HepG2 (cell line): Measurements from ENCODE around the gene MICAL1. TPM values are rescaled to one million over a fixed set of nuclear protein-coding genes. Genes with fewer than 3 reads are reported as not detected.

Experiments
- ATAC-seq: fragments of 200-7000 bp; cut with Tn5 transposase; 3 replicates; pipeline ENCODE4 v1.9.1; 2020; ENCODE audit warnings: mild to moderate bottlenecking, moderate library complexity
- BruUV-seq: library from RNA; stranded (reverse); fragments of 400-500 nt; replicated peaks from 2 replicates; lab custom pipeline; 2021; lab: Mats Ljungman, UMichigan
- CTCF ChIA-PET: fragments of 300-600 bp; formaldehyde crosslinking; extraction: SDS; loops from one replicate; lab custom pipeline; 2021; ENCODE audit warnings: low total read pairs, inconsistent platforms, low intra/inter-chr PET ratio; lab: Yijun Ruan, JAX
- POLR2A ChIA-PET: fragments of 350-600 bp; sonication (Branson Sonifier 250); formaldehyde crosslinking; loops from one replicate; lab custom pipeline; 2020; ENCODE audit warnings: antibody characterized with exemption, inconsistent platforms; lab: Yijun Ruan, JAX
- DNase-seq: peaks from one replicate; pipeline ENCODE4 v3.0.0-alpha.2; 2015; ENCODE audit warnings: low spot score
- FAIRE-seq: peaks from 3 replicates; lab custom pipeline; 2011; peaks lifted over from hg19 to GRCh38; lab: Jason Lieb, UNC
- H2AFZ ChIP-seq: one replicate; pipeline ENCODE4 v1.6.1; 2011; ENCODE audit warnings: low read length, inconsistent platforms
- H3K27ac ChIP-seq: fragments of 300-600 bp; 3 replicates; pipeline ENCODE4 v1.8.0; 2011; ENCODE audit warnings: mixed run types, mild to moderate bottlenecking, mixed read lengths, low read length, inconsistent platforms; ENCODE audit not compliant: insufficient read depth; ENCODE audit errors: extremely low read length
- H3K27me3 ChIP-seq, 2 experiments: fragments of 200-600 bp in 1 of 2; 2 replicates in 1 of 2; 3 replicates in 1 of 2; pipeline versions ENCODE4 v1.6.0 to v1.8.0; 2011; ENCODE audit warnings: low read length in 2 of 2, mild to moderate bottlenecking in 2 of 2, moderate library complexity in 2 of 2, inconsistent platforms in 1 of 2; ENCODE audit not compliant: insufficient read depth in 2 of 2, control insufficient read depth in 1 of 2
- H3K36me3 ChIP-seq, 2 experiments: fragments of 200-600 bp in 1 of 2; replicated peaks in 1 of 2; 2 replicates in 1 of 2; 3 replicates in 1 of 2; pipeline versions ENCODE4 v1.5.1 to v1.8.0; 2011; ENCODE audit warnings: low read length in 2 of 2, inconsistent platforms in 1 of 2; ENCODE audit not compliant: insufficient read depth in 2 of 2, control insufficient read depth in 1 of 2
- H3K4me1 ChIP-seq: 2 replicates; pipeline ENCODE4 v1.5.1; 2012; ENCODE audit warnings: low read length, inconsistent platforms; ENCODE audit not compliant: insufficient read depth
- H3K4me2 ChIP-seq: 2 replicates; pipeline ENCODE4 v1.6.0; 2011; ENCODE audit warnings: low read depth, low read length, inconsistent platforms
- H3K4me3 ChIP-seq, 3 experiments: fragments of 200-600 bp in 1 of 3; sonication (generic), shearing (Covaris generic) in 1 of 3; replicated peaks in 1 of 3; 2 replicates each; pipeline ENCODE4 v1.5.1; 2011 to 2016; ENCODE audit warnings: low read length in 3 of 3, inconsistent platforms in 2 of 3, low read depth in 2 of 3, mild to moderate bottlenecking in 2 of 3, control low read depth in 1 of 3, mixed read lengths in 1 of 3; ENCODE audit not compliant: insufficient read depth in 1 of 3
- H3K79me2 ChIP-seq: one replicate; pipeline ENCODE4 v1.6.1; 2011; ENCODE audit warnings: low read length, inconsistent platforms; ENCODE audit not compliant: insufficient read depth
- H3K9ac ChIP-seq: 2 replicates; pipeline ENCODE4 v1.6.0; 2011; ENCODE audit warnings: mild to moderate bottlenecking, low read depth, low read length, inconsistent platforms; ENCODE audit not compliant: insufficient read depth
- H3K9me3 ChIP-seq: 2 replicates; pipeline ENCODE4 v1.5.1; 2012; ENCODE audit warnings: mild to moderate bottlenecking, low read length
- H4K20me1 ChIP-seq: 2 replicates; pipeline ENCODE4 v1.6.0; 2011; ENCODE audit warnings: inconsistent platforms, mild to moderate bottlenecking, low read length, moderate library complexity; ENCODE audit not compliant: insufficient read depth
- BORCS8-MEF2B ChIP-seq: sonication (generic); formaldehyde crosslinking; IDR thresholded peaks from 2 replicates; pipeline ENCODE4 v1.8.0; 2022; ENCODE audit warnings: mild to moderate bottlenecking, missing genetic modification reagents
- CENPX ChIP-seq: sonication (generic); formaldehyde crosslinking; IDR thresholded peaks from 2 replicates; pipeline ENCODE4 v1.9.0; 2021; ENCODE audit warnings: mild to moderate bottlenecking, missing genetic modification reagents, moderate library complexity
- IKZF1 ChIP-seq: fragments of 450-650 bp; IDR thresholded peaks from 2 replicates; pipeline ENCODE4 v1.7.1; 2016
- MAFK ChIP-seq, 2 experiments: IDR thresholded peaks in 1 of 2; conservative IDR thresholded peaks in 1 of 2; 2 replicates each; pipeline ENCODE4 v1.6.1; 2011; ENCODE audit warnings: improper control_type of control experiment in 2 of 2, low read length in 2 of 2
- MYNN ChIP-seq: sonication (generic); formaldehyde crosslinking; IDR thresholded peaks from 2 replicates; pipeline ENCODE4 v1.4.0; 2020; ENCODE audit warnings: mild to moderate bottlenecking, low read depth, missing genetic modification reagents
- NR2F6 ChIP-seq, 2 experiments: IDR thresholded peaks; 2 replicates each; pipeline ENCODE4 v1.6.1; 2016; ENCODE audit warnings: antibody characterized with exemption in 1 of 2, mild to moderate bottlenecking in 1 of 2
- SETDB1 ChIP-seq: sonication (generic); formaldehyde crosslinking; IDR thresholded peaks from 2 replicates; pipeline ENCODE4 v1.5.1; 2020; ENCODE audit warnings: missing genetic modification reagents, mild to moderate bottlenecking, borderline replicate concordance
- ZNF367 ChIP-seq: sonication (generic); formaldehyde crosslinking; IDR thresholded peaks from 2 replicates; pipeline ENCODE4 v1.4.0; 2020; ENCODE audit warnings: missing genetic modification reagents, borderline replicate concordance
- WGBS: methylation state at CpG from one replicate; pipeline ENCODE4 v1.1.6; 2017; ENCODE audit warnings: low lambda C conversion rate; 5-methylcytosine and 5-hydroxymethylcytosine counted together
- in situ Hi-C: cut with HindIII; loops from 2 replicates; pipeline ENCODE4 v1.10.0; 2017; ENCODE audit warnings: low pct_unique_long_range_greater_than_20kb; ENCODE audit not compliant: extremely low pct_ligation_motif_present
- intact Hi-C: fragments of 100-400 bp; cut with micrococcal nuclease; formaldehyde crosslinking; loops from one replicate; pipeline ENCODE4 v1.10.0; 2022; ENCODE audit not compliant: unreplicated experiment
- polyA plus RNA-seq, 8 experiments: library from polyadenylated mRNA; depleted of rRNA in 3 of 8; stranded (reverse) in 7 of 8; unstranded in 1 of 8; fragments of >200 nt; fragmentation: Illumina TruSeq in 4 of 8; extraction: Trizol in 4 of 8; gene quantifications; 2 replicates each; pipeline versions ENCODE4 v1.2.1 to v1.2.3, GENCODE V29; 2011 to 2016; ENCODE audit warnings: low read depth in 4 of 8, missing spikeins in 1 of 8, mixed read lengths in 1 of 8; ENCODE audit not compliant: insufficient read depth in 1 of 8
- total RNA-seq, 5 experiments: library from RNA; depleted of rRNA; stranded (reverse); fragments of >200 nt; fragmentation: Illumina TruSeq; extraction: Trizol; gene quantifications; 2 replicates each; pipeline ENCODE4 v1.2.3, GENCODE V29; 2016; ENCODE audit warnings: low read depth in 1 of 5
- TF ChIP-seq, protein P1 (sequence below): sonication (generic); formaldehyde crosslinking; IDR thresholded peaks from 2 replicates; pipeline ENCODE4 v1.5.0; 2020; ENCODE audit warnings: mild to moderate bottlenecking, missing genetic modification reagents, borderline replicate concordance

Gene MICAL1
- total and polyA plus RNA-seq, 2 of the 13 experiments (the other 11 are each of a cell fraction or from before 2014, with no cell fraction given), result 6.9 to 39.0 TPM

DNA sequence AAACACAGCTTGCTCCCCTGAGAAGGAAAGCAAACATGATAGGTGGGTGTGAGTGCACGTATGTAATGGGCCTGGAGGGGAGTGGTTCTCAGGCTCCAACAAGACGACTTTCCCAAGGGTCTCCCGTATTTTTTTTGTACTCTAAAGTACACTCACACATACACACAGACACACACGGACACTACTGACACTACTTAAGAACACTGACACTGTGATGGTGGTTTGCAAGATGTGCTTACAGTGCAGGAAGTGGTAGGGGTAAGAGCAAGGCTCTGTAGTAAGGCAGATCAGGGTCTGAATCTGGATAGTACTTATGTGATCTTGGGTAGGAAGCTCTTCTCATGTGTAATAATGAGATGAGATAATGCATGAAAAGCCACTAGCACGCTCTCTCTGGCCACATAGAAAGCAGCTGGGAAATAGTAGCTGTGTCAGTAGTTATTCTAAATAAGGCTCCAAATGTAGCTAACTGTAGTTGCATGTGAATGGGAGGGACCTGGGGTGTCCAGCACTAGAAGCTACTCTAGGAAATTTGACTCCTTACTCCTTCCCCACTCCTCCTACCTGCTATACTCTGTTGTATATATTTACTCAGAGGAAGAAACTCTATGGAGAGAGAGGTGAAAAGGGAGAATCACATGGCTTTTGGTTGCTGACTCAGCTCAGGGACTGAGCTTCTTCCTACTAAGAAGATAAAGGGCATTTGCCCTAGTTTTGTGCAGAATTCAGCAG, 35.8 kb upstream of the MICAL1 start:
- ATAC-seq, result no peak

DNA sequence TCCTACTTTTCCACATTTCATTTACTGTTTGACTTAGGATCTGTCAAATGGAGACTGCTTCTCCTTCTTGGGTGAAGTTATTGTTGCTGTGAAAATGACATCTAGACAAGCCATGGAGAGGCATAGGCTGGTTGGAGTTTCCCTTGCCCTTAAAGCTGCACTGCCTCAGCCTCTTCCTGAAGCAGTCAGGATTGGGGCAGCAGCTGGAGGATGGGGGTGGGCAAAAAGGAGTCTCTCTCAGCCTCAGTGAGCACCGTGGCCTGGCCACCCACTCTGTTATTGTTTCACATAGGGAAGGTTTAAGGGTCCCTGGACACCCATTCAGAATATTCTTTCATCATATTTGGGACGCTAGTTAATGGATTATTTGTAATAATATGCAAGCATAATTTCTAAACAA, 35.1 kb upstream of the MICAL1 start:
- WGBS, result 20% methylated on average over 2 of the region's 2 CpGs
- Histone ChIP-seq H4K20me1 (no peaks in the 10 kb centered on the region), H3K79me2 (no peaks in the 10 kb centered on the region), H3K4me1 (no peaks in the 10 kb centered on the region), H3K9ac (no peak overlapping the region), H3K4me3 (no peak overlapping the region), H3K4me2 (no peak overlapping the region), H3K27ac (no peak overlapping the region), H2AFZ (no peak overlapping the region), H3K27me3 (no peaks in the 10 kb centered on the region; a peak in 2 of 5 replicates), H3K36me3 (no peaks in the 10 kb centered on the region), H3K9me3 (no peaks in the 10 kb centered on the region)
- BruUV-seq, result no TSS peak
- DNase-seq (no peak), FAIRE-seq (no peak), ATAC-seq (no peak)
- ChIA-PET POLR2A (interaction anchor here (0.7 kb wide), 1 partner anchor 106 kb away, joined by 4 read pairs; no protein-coding TSS in a partner anchor), CTCF (no interaction called here)
- intact Hi-C loops (no loop called here), in situ Hi-C loops (no loop called here)
- no peak for TF ChIP-seq SETDB1
- TF ChIP-seq ZNF367, result no peak
- TF ChIP-seq, protein P1, sequence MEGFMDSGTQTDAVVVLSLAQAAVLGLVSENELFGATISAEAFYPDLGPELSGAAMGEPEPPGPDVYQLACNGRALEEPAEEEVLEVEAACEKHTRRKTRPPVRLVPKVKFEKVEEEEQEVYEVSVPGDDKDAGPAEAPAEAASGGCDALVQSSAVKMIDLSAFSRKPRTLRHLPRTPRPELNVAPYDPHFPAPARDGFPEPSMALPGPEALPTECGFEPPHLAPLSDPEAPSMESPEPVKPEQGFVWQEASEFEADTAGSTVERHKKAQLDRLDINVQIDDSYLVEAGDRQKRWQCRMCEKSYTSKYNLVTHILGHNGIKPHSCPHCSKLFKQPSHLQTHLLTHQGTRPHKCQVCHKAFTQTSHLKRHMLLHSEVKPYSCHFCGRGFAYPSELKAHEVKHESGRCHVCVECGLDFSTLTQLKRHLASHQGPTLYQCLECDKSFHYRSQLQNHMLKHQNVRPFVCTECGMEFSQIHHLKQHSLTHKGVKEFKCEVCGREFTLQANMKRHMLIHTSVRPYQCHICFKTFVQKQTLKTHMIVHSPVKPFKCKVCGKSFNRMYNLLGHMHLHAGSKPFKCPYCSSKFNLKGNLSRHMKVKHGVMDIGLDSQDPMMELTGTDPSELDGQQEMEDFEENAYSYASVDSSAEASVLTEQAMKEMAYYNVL (CRISPR knock-in tag), result no peak
- TF ChIP-seq IKZF1, result no peak
- TF ChIP-seq NR2F6 (IDR thresholded peaks at IDR 0.05), result no peak
- TF ChIP-seq NR2F6 (CRISPR knock-in tag; IDR thresholded peaks at IDR 0.05), result no peak
- TF ChIP-seq MYNN (CRISPR knock-in tag), result no peak
- no peak for TF ChIP-seq BORCS8-MEF2B

More for the DNA sequence above, 35.8 kb upstream of the MICAL1 start:
- H3K4me2 ChIP-seq, result no peak overlapping the region
- FAIRE-seq (no peak), DNase-seq (no peak)
- CTCF ChIA-PET, result no interaction called here
- intact Hi-C loops, result no loop called here
- no peak overlapping the region for H3K9ac ChIP-seq
- no peaks in the 10 kb centered on the region for H3K36me3 ChIP-seq
- no peaks in the 10 kb centered on the region; a peak in 2 of 5 replicates for H3K27me3 ChIP-seq
- no peaks in the 10 kb centered on the region for H3K79me2 ChIP-seq
- H2AFZ ChIP-seq, result no peak overlapping the region
- H3K4me3 ChIP-seq, result no peak overlapping the region
- POLR2A ChIA-PET, result interaction anchor here (0.7 kb wide), 1 partner anchor 107 kb away, joined by 4 read pairs; no protein-coding TSS in a partner anchor
- no peaks in the 10 kb centered on the region for H3K9me3 ChIP-seq
- 14% methylated on average over 5 of the region's 5 CpGs for WGBS
- in situ Hi-C loops, result no loop called here
- no peaks in the 10 kb centered on the region for H4K20me1 ChIP-seq
- no peak for TF ChIP-seq CENPX (CRISPR knock-in tag)
- TF ChIP-seq MAFK (conservative IDR thresholded peaks at IDR 0.05 in 1 of 2, IDR thresholded peaks at IDR 0.05 in 1 of 2; ENCODE audit: low read length in 2 of 2), result peak; percentile 11 to 19; a peak in 2 of 4 replicates
- no peak overlapping the region for H3K27ac ChIP-seq
- no TSS peak for BruUV-seq
- no peaks in the 10 kb centered on the region; the same call in 1 of the 2 replicates for H3K4me1 ChIP-seq
